Measurements from ENCODE around the gene WDR86. TPM values are rescaled to one million over a fixed set of nuclear protein-coding genes. Genes with fewer than 3 reads are reported as not detected.

WDR86 gene
- polyA plus RNA-seq, 4 donors = 1.1 to 4.3 (median 1.8) TPM; not detected in 1

- Histone ChIP-seq H3K4me3 (ENCODE audit: low read depth in 1 of 3, low read length in 3 of 3) (no peak overlapping the region), H3K9me3 (ENCODE audit: control insufficient read depth in 2 of 2, insufficient read depth in 1 of 2, low read depth in 1 of 2, low read length in 1 of 2) (no peaks in the 10 kb centered on the region), H3K4me1 (ENCODE audit: control insufficient read depth in 3 of 3, insufficient read depth in 2 of 3, low read depth in 1 of 3, low read length in 2 of 3) (no peaks in the 10 kb centered on the region), H3K27ac (ENCODE audit: low read depth in 1 of 3, low read length in 2 of 3) (no peak overlapping the region), H3K27me3 (ENCODE audit: control insufficient read depth in 3 of 3, insufficient read depth in 3 of 3, low read length in 3 of 3) (peaks cover 0 to 7% (median 0%) of the 10 kb centered on the region in 3 donors), H3K36me3 (ENCODE audit: control insufficient read depth in 3 of 3, insufficient read depth in 2 of 3, low read depth in 1 of 3, low read length in 3 of 3) (no peaks in the 10 kb centered on the region)
- FAIRE-seq (no peak), DNase-seq (no peak)
- 93 to 97% (median 95%) methylated on average over 18 of the region's 18 CpGs for WGBS, 3 donors
Measured at GRCh38 chr7:151447312-151447711, 37.5 kb upstream of the WDR86 start.

DNA sequence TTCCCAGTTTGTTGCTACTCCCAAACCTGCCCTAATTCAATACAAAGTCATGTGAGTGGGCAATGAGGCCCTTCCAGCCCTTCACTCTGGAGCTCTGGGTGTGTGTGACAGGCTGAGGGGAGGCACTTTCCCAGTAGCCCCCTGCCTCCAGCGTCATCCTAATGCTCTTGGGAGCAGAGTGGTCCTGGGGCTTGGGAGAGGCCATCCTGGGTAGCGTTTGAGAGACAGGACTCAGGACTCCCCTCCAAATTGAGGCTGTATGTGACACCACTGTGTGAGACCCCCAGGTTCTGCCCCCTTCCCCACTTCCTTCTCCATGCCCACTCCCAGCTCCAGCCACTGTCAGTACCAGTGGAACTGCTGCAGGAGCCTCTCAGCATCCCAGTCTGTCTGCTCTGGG lies 36.6 kb upstream of the WDR86 start:
- Histone ChIP-seq H3K4me1 (ENCODE audit: control insufficient read depth in 3 of 3, insufficient read depth in 2 of 3, low read depth in 1 of 3, low read length in 2 of 3) (no peaks in the 10 kb centered on the region), H3K27ac (ENCODE audit: low read depth in 1 of 3, low read length in 2 of 3) (no peak overlapping the region), H3K4me3 (ENCODE audit: low read depth in 1 of 3, low read length in 3 of 3) (no peak overlapping the region), H3K9me3 (ENCODE audit: control insufficient read depth in 2 of 2, insufficient read depth in 1 of 2, low read depth in 1 of 2, low read length in 1 of 2) (no peaks in the 10 kb centered on the region), H3K27me3 (ENCODE audit: control insufficient read depth in 3 of 3, insufficient read depth in 3 of 3, low read length in 3 of 3) (peaks cover 0 to 12% (median 0%) of the 10 kb centered on the region in 3 donors), H3K36me3 (ENCODE audit: control insufficient read depth in 3 of 3, insufficient read depth in 2 of 3, low read depth in 1 of 3, low read length in 3 of 3) (no peaks in the 10 kb centered on the region)
- FAIRE-seq (no peak), DNase-seq (no peak)
- 82 to 94% (median 89%) methylated on average over 2 of the region's 2 CpGs for WGBS, 3 donors

DNA sequence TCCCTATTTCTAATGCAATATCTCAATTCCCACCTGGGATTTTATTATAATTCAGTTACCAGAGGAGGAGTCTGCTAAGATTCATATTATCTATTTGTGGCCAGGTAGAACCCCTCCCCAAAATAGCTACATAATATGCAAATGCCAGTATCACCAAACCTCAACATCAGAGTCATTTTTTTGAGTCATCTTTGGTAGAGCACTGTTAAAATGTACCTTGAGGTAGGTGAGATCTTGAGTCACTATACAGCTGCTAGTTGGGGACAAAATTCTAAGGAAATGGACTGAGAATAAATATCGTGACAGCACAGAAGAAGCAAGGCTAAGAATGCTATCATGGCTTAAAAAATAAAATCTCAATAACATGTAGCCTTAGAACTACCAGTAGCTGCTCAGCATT lies 34.8 kb upstream of the WDR86 start:
- Histone ChIP-seq H3K4me1 (ENCODE audit: control insufficient read depth in 3 of 3, insufficient read depth in 2 of 3, low read depth in 1 of 3, low read length in 2 of 3) (peaks cover 0 to 2% (median 0%) of the 10 kb centered on the region in 3 donors), H3K9me3 (ENCODE audit: control insufficient read depth in 2 of 2, insufficient read depth in 1 of 2, low read depth in 1 of 2, low read length in 1 of 2) (no peaks in the 10 kb centered on the region), H3K27ac (ENCODE audit: low read depth in 1 of 3, low read length in 2 of 3) (no peak overlapping the region), H3K27me3 (ENCODE audit: control insufficient read depth in 3 of 3, insufficient read depth in 3 of 3, low read length in 3 of 3) (peaks cover 0 to 29% (median 9%) of the 10 kb centered on the region in 3 donors), H3K36me3 (ENCODE audit: control insufficient read depth in 3 of 3, insufficient read depth in 2 of 3, low read depth in 1 of 3, low read length in 3 of 3) (no peaks in the 10 kb centered on the region), H3K4me3 (ENCODE audit: low read depth in 1 of 3, low read length in 3 of 3) (no peak overlapping the region)
- DNase-seq = no peak
- no peak for FAIRE-seq
- 78 to 89% (median 85%) methylated on average over 1 of the region's 1 CpG for WGBS, 3 donors

DNA sequence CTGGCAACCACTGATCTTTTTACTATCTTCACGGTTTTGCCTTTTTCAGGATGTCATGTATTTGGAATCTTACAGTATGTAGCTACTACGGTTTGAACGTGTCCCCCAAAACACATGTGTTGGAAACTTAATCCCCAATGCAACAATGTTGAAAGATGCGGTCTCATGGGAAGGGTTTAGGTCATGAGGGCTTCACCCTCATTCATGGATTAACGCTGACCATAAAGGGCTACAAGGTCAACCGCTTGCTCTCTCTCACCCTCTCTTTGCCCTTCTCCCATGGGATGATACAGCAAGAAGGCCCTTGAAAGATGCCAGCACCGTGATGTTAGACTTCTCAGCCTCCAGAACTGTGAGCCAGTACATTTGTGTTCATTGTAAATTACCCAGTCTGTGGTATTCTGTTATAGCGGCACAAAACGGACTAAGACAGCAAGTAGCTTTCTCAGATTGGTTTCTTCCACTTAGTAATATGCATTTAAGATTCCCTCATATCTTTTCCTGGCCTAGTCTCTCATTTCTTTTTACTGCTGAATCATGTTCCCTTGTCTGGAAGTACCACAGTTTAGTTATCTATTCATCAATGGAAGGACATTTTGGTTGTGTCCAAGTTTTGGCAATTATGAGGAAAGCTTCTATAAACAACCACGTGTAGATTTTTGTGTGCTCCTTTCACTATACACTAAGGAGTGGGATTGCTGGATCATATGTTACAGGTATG lies 33.1 kb upstream of the WDR86 start:
- FAIRE-seq (no peak), DNase-seq (no peak)
- Histone ChIP-seq H3K27ac (ENCODE audit: low read depth in 1 of 3, low read length in 2 of 3) (no peak overlapping the region), H3K36me3 (ENCODE audit: control insufficient read depth in 3 of 3, insufficient read depth in 2 of 3, low read depth in 1 of 3, low read length in 3 of 3) (no peaks in the 10 kb centered on the region), H3K27me3 (ENCODE audit: control insufficient read depth in 3 of 3, insufficient read depth in 3 of 3, low read length in 3 of 3) (peaks cover 0 to 40% (median 11%) of the 10 kb centered on the region in 3 donors), H3K4me1 (ENCODE audit: control insufficient read depth in 3 of 3, insufficient read depth in 2 of 3, low read depth in 1 of 3, low read length in 2 of 3) (peaks cover 0 to 2% (median 0%) of the 10 kb centered on the region in 3 donors), H3K9me3 (ENCODE audit: control insufficient read depth in 2 of 2, insufficient read depth in 1 of 2, low read depth in 1 of 2, low read length in 1 of 2) (no peaks in the 10 kb centered on the region), H3K4me3 (ENCODE audit: low read depth in 1 of 3, low read length in 3 of 3) (no peak overlapping the region)
- 74 to 80% (median 76%) methylated on average over 10 of the region's 10 CpGs for WGBS, 3 donors

- 37 to 53% (median 39%) methylated on average over 10 of the region's 10 CpGs for WGBS, 3 donors
- no peak overlapping the region for H3K4me3 ChIP-seq (ENCODE audit: low read depth in 1 of 3, low read length in 3 of 3)
- peaks cover 0 to 2% (median 0%) of the 10 kb centered on the region in 3 donors for H3K4me1 ChIP-seq (ENCODE audit: control insufficient read depth in 3 of 3, insufficient read depth in 2 of 3, low read depth in 1 of 3, low read length in 2 of 3)
- peaks cover 0 to 39% (median 11%) of the 10 kb centered on the region in 3 donors for H3K27me3 ChIP-seq (ENCODE audit: control insufficient read depth in 3 of 3, insufficient read depth in 3 of 3, low read length in 3 of 3)
- H3K27ac ChIP-seq (ENCODE audit: low read depth in 1 of 3, low read length in 2 of 3) = peak overlapping the region in 1 of 3 donors; percentile 29
- DNase-seq (no peak), FAIRE-seq (no peak)
- H3K36me3 ChIP-seq (ENCODE audit: control insufficient read depth in 3 of 3, insufficient read depth in 2 of 3, low read depth in 1 of 3, low read length in 3 of 3) = no peaks in the 10 kb centered on the region
- H3K9me3 ChIP-seq (ENCODE audit: control insufficient read depth in 2 of 2, insufficient read depth in 1 of 2, low read depth in 1 of 2, low read length in 1 of 2) = no peaks in the 10 kb centered on the region
Measured at GRCh38 chr7:151440799-151441445, 31.1 kb upstream of the WDR86 start.

- H3K27me3 ChIP-seq (ENCODE audit: control insufficient read depth in 3 of 3, insufficient read depth in 3 of 3, low read length in 3 of 3) = peaks cover 0 to 39% (median 11%) of the 10 kb centered on the region in 3 donors
- no peaks in the 10 kb centered on the region for H3K9me3 ChIP-seq (ENCODE audit: control insufficient read depth in 2 of 2, insufficient read depth in 1 of 2, low read depth in 1 of 2, low read length in 1 of 2)
- peak within 1 kb of the TSS in 1 of 3 donors; percentile 29 for H3K27ac ChIP-seq (ENCODE audit: low read depth in 1 of 3, low read length in 2 of 3)
- no peak for FAIRE-seq
- peak in 1 of 2 donors; percentile 46 for DNase-seq
- no peak within 1 kb of the TSS for H3K4me3 ChIP-seq (ENCODE audit: low read depth in 1 of 3, low read length in 3 of 3)
- WGBS, 3 donors = 11 to 16% (median 15%) methylated on average over 40 to 51 of the region's 51 CpGs
- peaks cover 0 to 2% (median 0%) of the 10 kb centered on the region in 3 donors for H3K4me1 ChIP-seq (ENCODE audit: control insufficient read depth in 3 of 3, insufficient read depth in 2 of 3, low read depth in 1 of 3, low read length in 2 of 3)
- H3K36me3 ChIP-seq (ENCODE audit: control insufficient read depth in 3 of 3, insufficient read depth in 2 of 3, low read depth in 1 of 3, low read length in 3 of 3) = no peaks in the 10 kb centered on the region
Measured at GRCh38 chr7:151439855-151440798, 30.3 kb upstream of the WDR86 start, which contains the start of gene CRYGN. CRYGN (minus strand) TSS chr7:151440141; CDS start chr7:151439917, 224 bp downstream.

DNA sequence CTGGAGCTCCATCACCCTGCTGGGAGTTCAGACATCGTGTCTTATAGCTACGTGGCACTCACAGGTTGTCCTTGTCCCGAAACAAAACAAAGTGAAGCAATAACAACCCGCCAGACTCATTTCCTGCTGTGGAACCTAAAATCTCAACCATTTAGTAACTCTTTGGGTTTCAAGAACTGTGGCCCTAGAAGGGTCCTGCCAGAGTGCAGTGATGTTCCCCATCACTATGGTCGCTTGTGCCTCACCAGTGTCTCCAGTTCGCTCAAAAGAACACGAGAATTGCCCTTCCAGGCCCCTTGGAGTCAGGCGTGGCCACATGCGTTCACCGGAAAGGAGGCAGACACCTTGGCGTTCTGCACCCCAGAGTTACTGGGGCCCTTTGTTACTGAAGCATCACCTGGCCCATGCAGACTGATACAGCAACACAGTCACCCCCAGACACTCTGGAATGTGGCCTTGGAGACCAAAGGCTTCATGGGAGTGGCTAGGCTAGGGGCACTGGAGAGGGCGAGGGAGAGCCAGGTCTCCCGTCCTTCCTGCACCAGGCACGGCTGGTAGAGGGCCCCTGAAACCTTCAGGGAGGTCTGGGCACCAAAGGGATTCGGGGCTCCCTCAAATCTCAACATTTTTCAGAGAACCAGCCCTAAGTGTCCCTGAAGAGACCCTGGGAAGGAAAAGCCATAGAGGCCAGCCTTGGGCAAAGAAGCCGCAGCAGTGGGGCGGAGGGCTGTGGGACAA lies 29.2 kb upstream of the WDR86 start:
- no peaks in the 10 kb centered on the region for H3K9me3 ChIP-seq (ENCODE audit: control insufficient read depth in 2 of 2, insufficient read depth in 1 of 2, low read depth in 1 of 2, low read length in 1 of 2)
- H3K27me3 ChIP-seq (ENCODE audit: control insufficient read depth in 3 of 3, insufficient read depth in 3 of 3, low read length in 3 of 3) = peaks cover 0 to 39% (median 11%) of the 10 kb centered on the region in 3 donors
- H3K27ac ChIP-seq (ENCODE audit: low read depth in 1 of 3, low read length in 2 of 3) = no peak overlapping the region
- H3K36me3 ChIP-seq (ENCODE audit: control insufficient read depth in 3 of 3, insufficient read depth in 2 of 3, low read depth in 1 of 3, low read length in 3 of 3) = no peaks in the 10 kb centered on the region
- WGBS, 3 donors = 83 to 89% (median 87%) methylated on average over 17 of the region's 17 CpGs
- DNase-seq (no peak), FAIRE-seq (no peak)
- H3K4me3 ChIP-seq (ENCODE audit: low read depth in 1 of 3, low read length in 3 of 3) = no peak overlapping the region
- H3K4me1 ChIP-seq (ENCODE audit: control insufficient read depth in 3 of 3, insufficient read depth in 2 of 3, low read depth in 1 of 3, low read length in 2 of 3) = peaks cover 0 to 2% (median 0%) of the 10 kb centered on the region in 3 donors

Measured in small intestine (tissue), 7 donors.